Measurements from ENCODE around the gene SLC6A2.

Gene SLC6A2

DNA sequence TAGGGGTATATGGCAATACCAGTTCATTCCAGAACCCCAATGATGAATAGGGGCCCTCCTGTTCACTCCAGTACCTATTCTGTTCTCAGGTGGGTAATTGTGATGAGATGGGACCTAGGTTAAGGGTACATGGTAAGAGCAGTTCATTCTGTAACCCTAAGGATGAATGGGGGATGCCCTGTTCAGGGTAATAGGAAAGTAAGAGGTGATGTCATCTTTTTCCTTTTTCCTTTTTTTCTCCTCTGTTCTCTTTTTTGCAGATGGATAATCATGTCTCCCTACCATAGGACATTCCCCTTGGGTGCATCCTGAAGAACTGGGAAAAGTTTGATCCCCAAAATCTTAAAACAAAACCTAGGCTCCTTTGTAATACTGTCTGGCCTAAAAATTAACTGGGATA, 25.0 kb upstream of the SLC6A2 start:
- TF ChIP-seq, protein P1, sequence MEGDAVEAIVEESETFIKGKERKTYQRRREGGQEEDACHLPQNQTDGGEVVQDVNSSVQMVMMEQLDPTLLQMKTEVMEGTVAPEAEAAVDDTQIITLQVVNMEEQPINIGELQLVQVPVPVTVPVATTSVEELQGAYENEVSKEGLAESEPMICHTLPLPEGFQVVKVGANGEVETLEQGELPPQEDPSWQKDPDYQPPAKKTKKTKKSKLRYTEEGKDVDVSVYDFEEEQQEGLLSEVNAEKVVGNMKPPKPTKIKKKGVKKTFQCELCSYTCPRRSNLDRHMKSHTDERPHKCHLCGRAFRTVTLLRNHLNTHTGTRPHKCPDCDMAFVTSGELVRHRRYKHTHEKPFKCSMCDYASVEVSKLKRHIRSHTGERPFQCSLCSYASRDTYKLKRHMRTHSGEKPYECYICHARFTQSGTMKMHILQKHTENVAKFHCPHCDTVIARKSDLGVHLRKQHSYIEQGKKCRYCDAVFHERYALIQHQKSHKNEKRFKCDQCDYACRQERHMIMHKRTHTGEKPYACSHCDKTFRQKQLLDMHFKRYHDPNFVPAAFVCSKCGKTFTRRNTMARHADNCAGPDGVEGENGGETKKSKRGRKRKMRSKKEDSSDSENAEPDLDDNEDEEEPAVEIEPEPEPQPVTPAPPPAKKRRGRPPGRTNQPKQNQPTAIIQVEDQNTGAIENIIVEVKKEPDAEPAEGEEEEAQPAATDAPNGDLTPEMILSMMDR (IDR thresholded peaks at IDR 0.05; ENCODE audit: low read depth, low read length, missing control alignments) = no peak
- in situ Hi-C loops (cut with HindIII; ENCODE audit: low pct_ligation_motif_present, low sequenced_read_pairs) = no loop called here
- no peaks in the 10 kb centered on the region for H3K36me3 ChIP-seq (replicated peaks)
- no peak for DNase-seq
- no peak overlapping the region for H3K27ac ChIP-seq
- H3K4me3 ChIP-seq (ENCODE audit: low read depth, low read length) = no peak overlapping the region
- H3K27me3 ChIP-seq (replicated peaks) = no peaks in the 10 kb centered on the region

DNA sequence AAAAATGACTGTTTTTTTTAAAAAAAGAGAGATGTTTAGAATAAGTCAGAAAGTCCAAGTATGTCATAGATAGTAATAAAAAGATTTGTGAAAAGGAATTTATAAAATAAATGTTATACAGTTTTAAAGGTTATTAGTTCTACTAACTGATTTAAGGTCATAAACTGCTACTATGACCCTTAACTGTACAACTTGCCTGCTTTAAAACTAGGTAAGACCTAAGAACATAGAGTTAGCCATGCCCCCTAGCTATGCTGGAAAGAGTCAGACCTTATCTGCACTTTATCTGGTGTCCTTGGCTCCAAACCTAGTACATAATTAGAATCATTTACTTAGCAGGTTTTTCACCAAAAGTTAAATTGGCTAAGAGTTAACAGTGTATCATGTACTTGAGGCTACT, 23.5 kb upstream of the SLC6A2 start:
- in situ Hi-C loops (cut with HindIII; ENCODE audit: low pct_ligation_motif_present, low sequenced_read_pairs) = no loop called here
- Histone ChIP-seq H3K27ac (no peak overlapping the region), H3K4me3 (ENCODE audit: low read depth, low read length) (no peak overlapping the region), H3K27me3 (replicated peaks) (no peaks in the 10 kb centered on the region), H3K36me3 (replicated peaks) (no peaks in the 10 kb centered on the region)
- DNase-seq = no peak
- TF ChIP-seq, protein P1 (IDR thresholded peaks at IDR 0.05; ENCODE audit: low read depth, low read length, missing control alignments) = no peak

DNA sequence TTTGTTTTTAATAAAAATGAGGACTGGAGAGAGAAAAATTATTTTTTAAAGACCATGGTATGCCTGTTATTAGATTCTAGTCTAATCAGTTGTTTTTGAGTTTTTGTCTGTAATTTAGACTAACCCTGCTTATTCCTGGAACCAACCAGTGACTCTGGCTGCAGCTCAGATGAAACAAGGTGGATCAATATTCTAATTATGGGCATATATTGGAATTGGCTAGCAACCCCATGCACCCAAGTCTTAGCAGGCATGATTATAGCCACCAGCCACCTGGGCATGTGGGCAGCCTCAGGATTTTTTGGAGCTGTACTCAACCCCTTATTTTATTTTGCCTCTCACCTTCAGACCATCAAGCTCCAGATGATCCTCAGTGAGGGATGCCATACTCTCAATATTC, 21.6 kb upstream of the SLC6A2 start:
- Histone ChIP-seq H3K36me3 (replicated peaks) (no peaks in the 10 kb centered on the region), H3K27me3 (replicated peaks) (no peaks in the 10 kb centered on the region), H3K4me3 (ENCODE audit: low read depth, low read length) (no peak overlapping the region), H3K27ac (no peak overlapping the region)
- in situ Hi-C loops (cut with HindIII; ENCODE audit: low pct_ligation_motif_present, low sequenced_read_pairs) = no loop called here
- TF ChIP-seq, protein P1 (IDR thresholded peaks at IDR 0.05; ENCODE audit: low read depth, low read length, missing control alignments) = no peak
- no peak for DNase-seq

DNA sequence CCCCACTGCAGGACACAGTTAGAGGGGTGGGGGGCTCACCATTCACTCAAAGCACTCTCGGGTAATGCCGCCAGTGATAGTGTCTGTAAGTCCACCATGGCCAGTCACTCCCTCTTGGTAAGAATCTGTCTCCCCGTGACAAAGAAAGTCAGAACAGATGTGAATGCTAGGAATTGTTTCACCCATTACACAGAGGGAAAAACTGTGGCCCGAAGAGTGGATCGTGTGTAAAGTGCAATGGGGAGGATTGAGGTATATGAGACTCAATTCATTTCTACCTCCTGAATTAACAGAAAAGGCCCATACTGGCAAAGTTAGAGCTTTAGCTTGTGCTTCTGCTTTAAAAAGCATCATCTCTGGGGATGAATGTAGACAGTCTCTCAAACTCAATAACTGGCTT, 17.5 kb upstream of the SLC6A2 start:
- no peak for DNase-seq

DNA sequence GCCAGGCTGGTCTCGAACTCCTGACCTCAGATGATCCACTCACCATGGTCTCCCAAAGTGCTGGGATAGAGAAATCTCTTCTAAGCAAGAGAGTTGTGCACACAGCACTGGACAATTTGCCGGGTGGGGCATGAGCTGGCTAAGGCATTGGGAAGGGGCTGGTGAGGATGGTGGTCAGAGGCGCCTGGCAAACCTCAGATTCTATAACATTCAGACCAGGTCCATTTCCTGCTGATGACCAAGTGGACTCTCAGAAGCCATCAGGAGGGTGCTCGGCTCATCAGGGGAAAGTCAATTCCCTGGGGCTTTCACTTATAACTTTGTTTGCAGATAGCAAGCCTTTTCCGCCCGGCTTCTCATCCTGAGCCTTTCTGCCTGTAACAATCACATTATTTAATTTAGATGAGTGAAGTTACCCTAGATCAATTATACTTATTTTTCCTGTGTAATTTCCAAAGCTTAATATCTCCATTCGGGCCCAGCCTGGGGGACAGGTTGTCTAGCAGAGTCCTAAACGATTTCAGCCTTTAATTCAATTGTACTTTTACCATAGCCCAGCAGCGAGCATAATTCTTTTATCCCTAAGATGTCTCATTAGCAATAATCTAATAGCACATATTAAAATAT, 15.0 kb upstream of the SLC6A2 start:
- in situ Hi-C loops (cut with HindIII; ENCODE audit: low pct_ligation_motif_present, low sequenced_read_pairs) = no loop called here
- TF ChIP-seq, protein P1 (IDR thresholded peaks at IDR 0.05; ENCODE audit: low read depth, low read length, missing control alignments) = no peak
- Histone ChIP-seq H3K36me3 (replicated peaks) (no peaks in the 10 kb centered on the region), H3K4me3 (ENCODE audit: low read depth, low read length) (no peak overlapping the region), H3K27ac (no peak overlapping the region), H3K27me3 (replicated peaks) (no peaks in the 10 kb centered on the region)
- no peak for DNase-seq

More for the DNA sequence above, 17.5 kb upstream of the SLC6A2 start:
- H3K27ac ChIP-seq = no peak overlapping the region
- H3K27me3 ChIP-seq (replicated peaks) = no peaks in the 10 kb centered on the region
- no peaks in the 10 kb centered on the region for H3K36me3 ChIP-seq (replicated peaks)
- H3K4me3 ChIP-seq (ENCODE audit: low read depth, low read length) = no peak overlapping the region
- TF ChIP-seq, protein P1 (IDR thresholded peaks at IDR 0.05; ENCODE audit: low read depth, low read length, missing control alignments) = no peak
- in situ Hi-C loops (cut with HindIII; ENCODE audit: low pct_ligation_motif_present, low sequenced_read_pairs) = no loop called here

DNA sequence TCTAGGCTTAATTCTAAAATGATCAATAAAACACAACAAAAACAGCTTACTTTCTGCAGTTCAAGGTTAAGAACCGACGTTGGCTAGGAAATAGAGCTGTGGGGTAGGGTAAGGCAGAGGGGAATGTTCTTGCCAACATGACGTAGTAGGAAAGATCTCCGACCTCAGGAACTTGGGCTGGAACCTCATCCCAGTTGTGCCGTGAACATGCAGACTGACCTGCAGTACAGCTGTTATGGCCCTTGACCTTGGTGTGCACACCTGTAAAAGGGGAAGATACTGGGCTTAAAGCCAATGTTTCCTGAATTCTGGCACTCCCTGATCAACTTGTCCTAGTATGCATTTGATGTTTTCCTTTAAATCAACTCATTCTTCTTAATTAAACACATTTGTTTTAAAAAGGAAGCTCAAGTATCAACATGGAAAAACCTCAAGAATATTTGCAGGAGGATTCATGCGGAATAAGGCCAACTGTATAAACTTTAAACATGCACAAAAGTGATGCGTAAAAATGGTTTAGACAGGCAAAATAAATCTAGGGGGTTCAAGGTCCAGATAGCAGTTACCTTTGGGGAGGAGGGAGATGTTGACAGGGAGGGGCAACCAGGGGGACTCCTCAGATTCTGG, 14.2 kb upstream of the SLC6A2 start:
- no peak overlapping the region for H3K27ac ChIP-seq
- in situ Hi-C loops (cut with HindIII; ENCODE audit: low pct_ligation_motif_present, low sequenced_read_pairs) = no loop called here
- no peak overlapping the region for H3K4me3 ChIP-seq (ENCODE audit: low read depth, low read length)
- TF ChIP-seq, protein P1 (IDR thresholded peaks at IDR 0.05; ENCODE audit: low read depth, low read length, missing control alignments) = no peak
- DNase-seq = no peak
- no peaks in the 10 kb centered on the region for H3K27me3 ChIP-seq (replicated peaks)
- H3K36me3 ChIP-seq (replicated peaks) = no peaks in the 10 kb centered on the region

Measured in brain microvascular endothelial cell (primary cell).